Umbilical cord (tissue), 2 donors: ENCODE results near the gene DSE. TPM values are rescaled to one million over a fixed set of nuclear protein-coding genes. Genes with fewer than 3 reads are reported as not detected.

ENCODE experiments used
- DNase-seq: peaks from one replicate; pipeline ENCODE4 v3.0.0-alpha.2; 2015; ENCODE audit warnings: low spot score
- total RNA-seq: library from RNA; depleted of rRNA; stranded (reverse); fragments of >200 nt; gene quantifications from one replicate; pipeline ENCODE4 v1.2.3, GENCODE V29; 2014; ENCODE audit warnings: low replicate concordance; ENCODE audit not compliant: insufficient read depth

Gene DSE
- total RNA-seq, 1 donor from 2014 or later = 76.8 TPM

GRCh38 chr6:116359835-116360234 is 10.9 kb upstream of the DSE start:
- DNase-seq = no peak

- DNase-seq = no peak
These were observed 8.5 kb upstream of the DSE start for GRCh38 chr6:116362276-116362675.

GRCh38 chr6:116363759-116364158 is 7.0 kb upstream of the DSE start:
- peak; percentile 32 for DNase-seq

GRCh38 chr6:116364321-116364720 is 6.4 kb upstream of the DSE start:
- peak; percentile 12 for DNase-seq

- no peak for DNase-seq
These were observed 5.0 kb upstream of the DSE start for GRCh38 chr6:116365743-116366142.

GRCh38 chr6:116366740-116367275 is 3.9 kb upstream of the DSE start:
- peak; percentile 44 for DNase-seq

- DNase-seq = no peak
These were observed 1.2 kb upstream of the DSE start for GRCh38 chr6:116369540-116369939.

- peak; percentile 28 for DNase-seq
These were observed 585 bp upstream of the DSE start for GRCh38 chr6:116369964-116370759.

- DNase-seq = peak; percentile 95
These were observed 572 bp downstream of the DSE start for GRCh38 chr6:116371120-116371917.

GRCh38 chr6:116371918-116372209 is 1.1 kb downstream of the DSE start:
- DNase-seq = no peak

- DNase-seq = no peak
These were observed 2.6 kb downstream of the DSE start for GRCh38 chr6:116373300-116373699.

- no peak for DNase-seq
These were observed 3.2 kb downstream of the DSE start for GRCh38 chr6:116373940-116374339.

GRCh38 chr6:116374586-116374985 is 3.8 kb downstream of the DSE start:
- DNase-seq = no peak

- no peak for DNase-seq
These were observed 4.5 kb downstream of the DSE start for GRCh38 chr6:116375262-116375661.

GRCh38 chr6:116376149-116376548 is 5.4 kb downstream of the DSE start:
- no peak for DNase-seq

- no peak for DNase-seq
These were observed 9.0 kb downstream of the DSE start for GRCh38 chr6:116379764-116380163.

- DNase-seq = no peak
These were observed 9.6 kb downstream of the DSE start for GRCh38 chr6:116380346-116380745.

- DNase-seq = no peak
These were observed 10.3 kb downstream of the DSE start for GRCh38 chr6:116381000-116381399.

- no peak for DNase-seq
These were observed 11.8 kb downstream of the DSE start for GRCh38 chr6:116382587-116382986.

GRCh38 chr6:116384727-116385458 is 14.1 kb downstream of the DSE start:
- DNase-seq = no peak

GRCh38 chr6:116385459-116385802 is 14.7 kb downstream of the DSE start:
- DNase-seq = no peak

- no peak for DNase-seq
These were observed 15.2 kb downstream of the DSE start for GRCh38 chr6:116385921-116386320.
